GM19395 (cell line): ENCODE measurements around the gene KLF18.
"Not testable (repeated sequence)": the region's sequence is repeated elsewhere in the genome, so short reads cannot be mapped to it uniquely, and the experiment has no call there.

ENCODE experiments used
- ATAC-seq: cut with Tn5 transposase; IDR thresholded peaks from one replicate; pipeline ENCODE4 v1.9.1; 2021; ENCODE audit warnings: mild to moderate bottlenecking, moderate library complexity; ENCODE audit not compliant: unreplicated experiment

The KLF18 gene

GRCh38 chr1:44120398-44120949 lies 21.0 kb downstream of the KLF18 start:
- ATAC-seq: no peak

GRCh38 chr1:44119525-44119924 lies 21.9 kb downstream of the KLF18 start:
- ATAC-seq: no peak

GRCh38 chr1:44118682-44119081 lies 22.7 kb downstream of the KLF18 start, which contains the start of gene KLF17:
Gene KLF17, plus strand, starts transcription at chr1:44118821. Its CDS starts 87 bp downstream, at chr1:44118908.
- ATAC-seq: no peak

GRCh38 chr1:44117272-44117671 lies 24.2 kb downstream of the KLF18 start:
- ATAC-seq: not testable (repeated sequence)

GRCh38 chr1:44114098-44114497 lies 27.3 kb downstream of the KLF18 start:
- no peak for ATAC-seq

GRCh38 chr1:44113095-44113609 lies 28.3 kb downstream of the KLF18 start:
- no peak for ATAC-seq

GRCh38 chr1:44112486-44112885 lies 28.9 kb downstream of the KLF18 start:
- ATAC-seq: no peak

GRCh38 chr1:44111861-44112260 lies 29.6 kb downstream of the KLF18 start:
- ATAC-seq: no peak

GRCh38 chr1:44110916-44111315 lies 30.5 kb downstream of the KLF18 start:
- no peak for ATAC-seq

- ATAC-seq: no peak
Measured at GRCh38 chr1:44108971-44109370, 32.5 kb downstream of the KLF18 start.

GRCh38 chr1:44108241-44108640 lies 33.2 kb downstream of the KLF18 start:
- ATAC-seq: no peak

- no peak for ATAC-seq
Measured at GRCh38 chr1:44105810-44106209, 35.6 kb downstream of the KLF18 start.

- no peak for ATAC-seq
Measured at GRCh38 chr1:44103270-44104131, 37.9 kb downstream of the KLF18 start.

GRCh38 chr1:44101328-44101727 lies 40.1 kb downstream of the KLF18 start:
- no peak for ATAC-seq

- no peak for ATAC-seq
Measured at GRCh38 chr1:44100183-44100868, 41.1 kb downstream of the KLF18 start.

- ATAC-seq: no peak
Measured at GRCh38 chr1:44094047-44094446, 47.4 kb downstream of the KLF18 start.

- no peak for ATAC-seq
Measured at GRCh38 chr1:44090429-44091252, 50.8 kb downstream of the KLF18 start.

GRCh38 chr1:44089371-44090048 lies 51.9 kb downstream of the KLF18 start:
- ATAC-seq: no peak
